Stomach (tissue), 4 donors: ENCODE results near the gene LGI1.

Source experiments
- POLR2A ChIP-seq, 4 donors: fragments of 450-650 bp; IDR thresholded peaks; one replicate each; pipeline ENCODE4 v1.6.1; 2016; ENCODE audit warnings: antibody characterized with exemption in 4 of 4, control low read depth in 2 of 4, mild to moderate bottlenecking in 1 of 4, moderate library complexity in 1 of 4
- TF ChIP-seq, protein P1 (sequence below), 7 experiments: fragments of 450-650 bp in 4 of 7; fragments of 200-600 bp in 3 of 7; sonication (generic) in 3 of 7; IDR thresholded peaks; one replicate each; pipeline ENCODE4 v1.5.1; 2016 to 2019; ENCODE audit warnings: antibody characterized with exemption in 7 of 7, control low read depth in 2 of 7, mild to moderate bottlenecking in 1 of 7

DNA sequence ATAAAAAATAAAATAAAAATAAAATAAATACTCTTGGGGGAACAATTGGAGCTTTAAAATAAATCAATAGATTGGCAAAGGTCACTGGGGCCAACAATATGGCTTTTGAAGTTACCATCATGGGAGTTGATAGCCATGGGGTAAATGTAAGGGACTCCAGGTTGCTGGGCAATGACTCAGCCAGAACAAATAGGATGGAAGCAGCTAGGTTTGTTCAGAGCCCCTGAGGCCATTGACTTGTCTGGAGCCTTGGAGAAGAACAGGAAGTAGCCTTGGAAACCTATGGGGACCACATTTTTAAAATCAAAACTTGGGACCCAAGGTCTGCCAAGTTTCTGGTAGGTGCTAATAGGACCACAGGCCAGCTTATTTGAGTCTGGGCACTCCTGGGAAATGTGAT lies 35.2 kb upstream of the LGI1 start:
- TF ChIP-seq POLR2A (IDR thresholded peaks at IDR 0.05) = no peak
- TF ChIP-seq, protein P1, sequence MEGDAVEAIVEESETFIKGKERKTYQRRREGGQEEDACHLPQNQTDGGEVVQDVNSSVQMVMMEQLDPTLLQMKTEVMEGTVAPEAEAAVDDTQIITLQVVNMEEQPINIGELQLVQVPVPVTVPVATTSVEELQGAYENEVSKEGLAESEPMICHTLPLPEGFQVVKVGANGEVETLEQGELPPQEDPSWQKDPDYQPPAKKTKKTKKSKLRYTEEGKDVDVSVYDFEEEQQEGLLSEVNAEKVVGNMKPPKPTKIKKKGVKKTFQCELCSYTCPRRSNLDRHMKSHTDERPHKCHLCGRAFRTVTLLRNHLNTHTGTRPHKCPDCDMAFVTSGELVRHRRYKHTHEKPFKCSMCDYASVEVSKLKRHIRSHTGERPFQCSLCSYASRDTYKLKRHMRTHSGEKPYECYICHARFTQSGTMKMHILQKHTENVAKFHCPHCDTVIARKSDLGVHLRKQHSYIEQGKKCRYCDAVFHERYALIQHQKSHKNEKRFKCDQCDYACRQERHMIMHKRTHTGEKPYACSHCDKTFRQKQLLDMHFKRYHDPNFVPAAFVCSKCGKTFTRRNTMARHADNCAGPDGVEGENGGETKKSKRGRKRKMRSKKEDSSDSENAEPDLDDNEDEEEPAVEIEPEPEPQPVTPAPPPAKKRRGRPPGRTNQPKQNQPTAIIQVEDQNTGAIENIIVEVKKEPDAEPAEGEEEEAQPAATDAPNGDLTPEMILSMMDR (IDR thresholded peaks at IDR 0.05) = no peak
